NCI-H1694 treated with DMSO at 0.1 percent for 48 hours (cell line): ENCODE data around the gene NAPEPLD.

Experiments
- DNase-seq: peaks from one replicate; lab custom pipeline; 2025; lab: John Stamatoyannopoulos, UW

Gene NAPEPLD

DNA sequence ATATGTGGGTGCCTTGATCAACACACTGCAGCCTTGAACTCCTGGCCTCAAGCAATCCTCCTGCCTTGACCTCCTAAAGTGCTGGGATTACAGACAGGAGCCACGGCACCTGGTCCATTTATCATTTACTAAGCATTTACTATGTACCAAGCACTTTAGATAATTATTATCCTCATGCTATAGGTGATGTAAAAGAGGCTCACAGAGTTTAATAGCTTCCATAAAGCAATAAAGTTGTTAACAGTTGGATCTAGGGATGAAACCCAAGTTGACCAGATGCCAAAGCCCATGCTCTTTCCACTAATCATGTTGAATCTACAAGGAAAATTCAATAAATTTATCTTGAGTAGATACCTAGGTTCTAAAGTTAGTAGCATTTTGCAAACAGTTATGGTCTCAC, 5.0 kb downstream of the NAPEPLD start:
- no peak for DNase-seq

DNA sequence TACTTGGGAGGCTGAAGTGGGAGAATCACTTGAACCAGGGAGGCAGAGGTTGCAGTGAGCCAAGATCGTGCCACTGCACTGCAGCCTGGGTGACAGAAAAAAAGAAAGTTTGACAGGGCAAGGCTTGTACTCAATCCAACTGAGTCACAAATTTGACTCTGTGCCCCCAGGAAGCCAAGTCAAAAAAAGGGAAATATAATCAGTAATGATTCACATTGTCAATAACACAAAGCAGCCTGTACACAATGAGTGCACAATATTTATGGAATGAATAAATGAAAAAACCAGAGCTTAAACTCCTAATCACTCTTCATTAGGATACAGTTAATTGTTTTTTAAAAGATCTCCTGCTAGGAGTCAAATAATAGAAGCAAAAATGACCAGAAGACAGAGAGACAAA, 6.4 kb downstream of the NAPEPLD start:
- DNase-seq, result no peak

DNA sequence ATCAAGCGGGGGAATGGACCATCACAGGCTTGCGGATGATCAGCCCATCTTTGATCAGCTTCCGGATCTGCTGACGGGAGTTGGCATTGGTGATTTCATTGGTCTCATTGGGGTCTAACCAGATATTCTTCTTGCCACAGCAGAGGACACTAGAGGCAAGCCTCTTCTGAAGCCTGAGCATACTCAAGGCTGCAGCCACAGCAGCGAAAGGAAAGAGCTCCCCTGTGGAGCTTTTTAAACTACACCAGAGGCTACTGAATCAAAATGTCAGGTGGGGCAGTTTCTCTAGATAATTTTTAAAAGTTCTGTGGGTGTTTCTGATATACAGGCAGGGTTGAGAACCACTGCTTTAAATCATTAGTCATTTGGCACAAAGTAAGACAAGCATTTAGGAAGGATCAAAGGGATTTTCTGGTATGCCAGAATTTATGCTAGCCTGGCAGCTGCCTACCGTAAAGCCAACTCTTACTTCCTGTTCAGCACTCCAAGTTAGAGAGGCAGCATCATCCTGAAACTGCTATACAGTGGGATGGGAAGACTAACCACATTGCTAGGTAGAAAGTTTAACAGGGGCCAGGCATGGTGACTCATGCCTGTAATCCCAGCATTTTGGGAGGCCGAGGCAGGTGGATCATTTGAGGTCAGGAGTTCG, 7.0 kb downstream of the NAPEPLD start:
- DNase-seq, result no peak

DNA sequence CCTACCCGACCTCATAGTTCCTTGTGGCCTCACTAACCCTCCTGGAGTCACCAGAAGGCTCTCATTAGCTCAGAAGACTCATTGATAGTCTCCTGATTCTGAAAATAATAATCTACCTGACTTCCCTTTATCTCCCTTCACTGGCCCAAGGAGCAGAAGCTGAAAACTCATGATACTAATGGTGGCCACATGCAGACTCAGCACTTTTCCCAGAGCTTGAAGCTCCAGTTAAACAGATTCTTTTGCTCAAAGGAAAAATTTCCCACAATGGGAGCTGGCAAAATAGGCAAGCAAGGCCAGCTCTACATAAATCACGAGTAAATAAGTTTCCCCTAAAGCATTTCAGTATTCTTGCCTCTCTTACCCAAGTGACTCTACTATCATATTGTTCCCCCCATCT, 8.2 kb downstream of the NAPEPLD start:
- no peak for DNase-seq

DNA sequence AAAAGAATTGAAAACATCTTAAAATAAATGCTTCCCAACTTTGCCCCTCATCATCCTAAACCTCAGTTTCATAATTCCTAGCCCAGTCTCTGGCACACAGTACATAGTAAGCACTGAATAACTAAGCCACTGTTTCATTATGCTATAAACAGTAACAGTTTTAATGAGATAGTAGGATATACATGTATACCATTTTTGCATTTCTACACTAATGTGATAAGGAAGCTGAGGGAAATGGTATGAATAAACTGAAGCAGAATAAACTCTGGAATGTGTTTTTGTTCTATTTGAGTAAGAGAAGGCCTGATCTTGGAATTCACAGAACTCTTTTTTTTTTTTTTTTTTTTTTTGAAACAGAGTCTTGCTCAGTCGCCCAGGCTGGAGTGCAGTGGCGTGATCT, 8.8 kb downstream of the NAPEPLD start:
- DNase-seq, result no peak

DNA sequence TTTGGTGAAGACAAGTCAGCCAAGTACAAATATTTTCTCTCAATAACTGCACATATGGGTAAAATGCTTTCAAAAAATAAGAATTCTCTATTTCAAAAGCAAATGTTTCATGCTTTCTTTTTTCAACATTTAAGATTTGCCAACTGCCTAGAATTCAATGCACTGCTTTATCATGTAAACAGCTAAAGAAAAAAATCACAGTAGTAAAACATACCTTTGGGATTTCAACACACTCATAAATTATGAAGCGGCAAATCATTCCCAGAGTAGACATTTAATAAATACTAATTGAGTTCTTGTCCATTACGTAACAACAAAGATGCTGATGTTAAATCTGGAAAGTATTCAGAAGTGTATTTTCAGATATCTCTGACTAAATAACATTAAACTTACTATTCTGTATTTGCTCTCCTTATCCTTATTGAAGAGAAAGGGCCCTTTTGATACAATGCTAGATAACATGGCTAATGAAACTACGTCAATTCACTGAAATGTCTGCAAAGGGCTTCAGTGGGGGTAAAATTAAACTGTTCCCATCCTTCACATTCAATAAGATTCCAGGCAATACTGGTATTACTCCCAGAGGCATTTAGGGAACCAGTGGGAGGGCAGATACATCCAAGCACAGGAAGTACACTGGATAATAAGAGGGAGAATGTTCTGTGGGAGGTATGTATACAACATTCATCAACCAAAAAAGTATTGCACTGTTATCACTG, 13.9 kb downstream of the NAPEPLD start:
- DNase-seq, result no peak

DNA sequence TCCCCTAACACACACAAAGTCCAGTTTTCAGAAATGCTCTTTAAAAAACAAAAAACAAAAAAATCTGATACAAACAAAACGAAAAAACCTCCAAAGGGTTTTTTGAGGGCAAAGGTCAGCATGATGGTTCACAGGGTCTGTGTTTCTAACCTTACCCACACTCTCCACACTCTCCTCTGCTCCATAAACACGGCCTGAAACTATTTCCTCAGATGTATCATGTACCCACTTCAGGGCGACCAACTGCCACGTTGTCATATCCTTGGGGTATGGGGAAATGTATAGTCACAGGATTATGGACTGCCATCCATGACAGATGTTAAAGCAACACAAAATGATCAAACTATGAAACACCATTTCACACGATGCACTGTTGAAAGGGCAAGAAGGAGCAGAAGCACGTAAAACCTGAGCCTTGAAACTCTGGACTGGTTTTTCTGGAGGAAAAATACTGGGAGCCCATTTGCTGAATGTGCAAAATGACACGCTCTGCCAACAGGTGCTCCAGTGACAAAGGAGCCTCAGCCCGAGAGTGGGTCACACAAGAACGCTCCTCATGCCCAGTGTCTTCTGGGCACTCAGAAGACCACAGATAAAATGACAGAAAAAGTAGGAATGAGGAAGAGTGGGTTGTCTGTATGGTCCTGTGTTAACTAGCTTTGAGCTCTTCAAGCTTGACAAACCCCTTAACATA, 15.8 kb downstream of the NAPEPLD start:
- DNase-seq, result no peak

DNA sequence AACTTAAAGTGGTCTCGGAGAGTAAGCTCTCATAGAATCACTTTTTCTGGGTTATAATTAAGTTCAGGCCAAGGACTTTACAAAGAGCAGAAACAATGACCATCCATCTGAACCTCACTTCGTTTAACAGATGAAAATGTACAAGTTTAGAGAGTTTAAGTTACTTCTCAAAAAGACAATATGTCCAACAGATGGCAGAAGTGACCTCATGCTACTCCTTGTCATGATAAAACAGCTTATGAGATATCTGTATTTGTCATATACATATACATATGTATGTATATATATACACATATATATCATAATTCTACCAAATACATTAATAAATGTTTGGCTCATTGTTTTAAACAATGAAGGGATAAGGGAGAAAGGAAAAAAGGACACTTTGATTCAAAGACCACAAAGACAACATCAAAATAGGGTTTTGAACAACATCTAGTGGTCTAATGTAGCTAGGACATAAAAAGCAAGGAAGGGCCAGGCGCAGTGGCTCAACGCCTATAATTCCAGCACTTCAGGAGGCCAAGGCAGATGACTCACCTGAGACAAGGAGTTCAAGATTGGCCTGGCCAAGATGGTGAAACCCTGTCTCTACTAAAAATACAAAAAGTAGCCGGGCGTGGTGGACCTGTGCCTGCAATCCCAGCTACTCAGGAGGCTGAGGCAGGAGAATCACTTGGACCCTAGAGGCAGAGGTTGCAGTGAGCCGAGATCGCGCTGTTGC, 17.8 kb downstream of the NAPEPLD start:
- DNase-seq, result no peak

DNA sequence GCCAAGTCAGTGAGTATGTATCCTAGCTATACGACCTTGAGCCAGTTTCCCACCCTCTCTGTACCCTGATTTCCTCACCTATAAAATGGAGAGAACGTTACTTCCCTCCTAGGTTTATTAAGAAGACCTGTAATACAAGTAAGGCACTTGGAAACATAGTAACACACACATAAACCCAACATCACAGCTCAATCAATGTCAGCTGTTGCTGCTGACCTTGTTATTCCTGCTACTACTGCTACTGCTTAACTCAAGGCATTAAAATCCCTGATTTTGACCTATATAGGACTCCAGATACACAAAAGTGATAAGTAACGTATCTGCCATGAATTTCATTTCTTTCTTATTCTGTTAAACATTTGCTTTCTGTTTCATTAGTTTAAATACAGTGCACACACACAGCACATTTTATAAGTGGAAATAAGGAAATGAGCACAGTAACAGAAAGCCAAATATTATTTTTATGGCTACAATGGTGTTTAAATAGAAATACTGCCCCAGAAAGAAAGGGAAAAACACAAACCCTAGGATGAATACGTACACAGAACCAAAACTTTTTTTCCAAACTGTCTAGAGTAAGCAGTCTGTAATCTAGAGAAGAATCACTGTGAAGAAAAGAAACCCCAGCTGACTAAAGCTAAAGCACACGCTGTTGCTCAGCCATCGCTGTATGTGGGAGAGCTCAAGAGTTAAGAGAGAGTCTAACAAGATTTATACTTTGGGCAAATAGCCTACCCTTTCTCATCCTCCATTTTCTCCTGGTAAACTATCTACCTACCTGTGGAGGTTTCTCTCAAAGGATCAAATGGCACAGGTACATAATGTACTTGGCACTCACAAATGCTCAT, 19.0 kb downstream of the NAPEPLD start:
- DNase-seq, result no peak

DNA sequence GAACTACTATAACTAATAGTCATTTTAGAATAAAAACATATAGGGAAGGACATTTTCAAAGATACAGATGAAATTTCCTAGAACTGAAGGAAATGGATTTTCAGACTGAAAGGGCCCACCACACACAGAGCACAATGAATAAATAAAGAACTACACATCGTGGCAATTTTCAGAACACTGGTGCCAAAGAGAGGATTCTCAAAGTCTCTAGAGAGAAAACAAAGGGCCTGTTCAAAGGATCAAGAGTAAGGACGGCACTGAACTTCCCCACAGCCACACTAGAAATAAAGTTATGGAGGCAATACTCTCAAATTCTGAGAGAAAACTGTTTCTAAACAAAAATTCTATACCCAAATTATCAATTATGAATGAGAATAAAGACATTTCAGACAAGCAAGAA, 21.9 kb downstream of the NAPEPLD start:
- no peak for DNase-seq

DNA sequence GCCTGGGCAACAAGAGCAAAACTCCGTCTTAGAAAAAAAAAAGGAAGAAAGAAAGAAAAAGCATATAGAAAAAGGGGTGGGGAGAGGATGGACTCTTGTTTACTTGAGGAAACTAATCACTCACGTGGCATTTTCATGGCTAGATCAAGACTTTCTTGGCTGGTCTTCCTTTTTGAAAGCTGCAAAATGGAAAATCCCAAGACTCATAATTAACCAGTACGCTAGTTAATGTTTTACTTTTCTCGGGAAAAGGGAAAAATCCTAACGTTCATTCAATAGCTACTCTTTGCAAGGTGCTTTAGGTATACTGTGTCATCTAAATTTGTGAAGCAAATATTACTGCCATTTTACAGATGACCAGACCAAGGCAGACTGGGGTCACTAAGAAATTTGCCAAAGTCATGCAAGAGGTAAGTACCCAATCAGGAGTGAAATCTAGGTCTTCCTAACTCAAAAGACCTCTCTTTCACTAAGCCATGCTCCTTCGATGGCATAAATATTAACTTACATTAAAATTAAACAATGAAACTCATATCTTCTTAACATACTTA, 24.4 kb downstream of the NAPEPLD start:
- DNase-seq, result no peak

DNA sequence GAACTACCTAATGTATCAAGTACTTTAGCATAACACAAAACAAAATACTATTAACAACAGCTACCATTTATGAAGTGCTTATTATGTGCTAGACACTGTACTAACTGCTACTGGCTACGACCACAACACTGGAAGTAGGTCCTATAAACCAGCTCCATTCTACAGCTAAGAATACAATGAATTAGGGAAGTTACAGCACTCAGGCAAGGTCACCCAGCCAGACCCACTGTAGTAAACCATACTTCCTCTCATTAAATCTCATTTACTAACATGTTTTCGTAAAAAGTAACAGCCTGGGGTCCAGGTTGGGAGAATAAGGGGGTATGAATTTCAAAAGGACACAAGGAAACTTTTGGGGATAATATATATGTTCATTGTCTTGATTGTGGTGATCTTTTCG, 25.4 kb downstream of the NAPEPLD start:
- no peak for DNase-seq

DNA sequence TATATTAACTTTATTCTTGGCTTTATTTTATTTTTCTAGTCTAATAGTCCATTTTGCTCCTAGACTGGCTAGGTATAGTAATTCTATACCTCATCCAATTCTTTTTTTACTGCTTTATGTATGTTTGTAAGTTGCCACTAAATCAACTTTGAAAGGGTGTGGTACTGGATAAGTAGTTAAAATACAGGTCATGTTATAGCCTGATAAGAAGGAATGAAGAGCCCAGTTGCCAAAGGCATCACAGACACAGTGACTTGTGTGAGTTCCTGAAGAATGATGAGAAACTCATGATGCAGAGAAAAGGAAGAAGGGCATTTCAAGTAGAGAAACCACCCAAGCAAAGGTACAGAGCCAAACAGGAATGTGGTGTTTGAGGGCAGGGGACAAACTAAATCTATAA, 27.3 kb downstream of the NAPEPLD start:
- DNase-seq, result no peak

DNA sequence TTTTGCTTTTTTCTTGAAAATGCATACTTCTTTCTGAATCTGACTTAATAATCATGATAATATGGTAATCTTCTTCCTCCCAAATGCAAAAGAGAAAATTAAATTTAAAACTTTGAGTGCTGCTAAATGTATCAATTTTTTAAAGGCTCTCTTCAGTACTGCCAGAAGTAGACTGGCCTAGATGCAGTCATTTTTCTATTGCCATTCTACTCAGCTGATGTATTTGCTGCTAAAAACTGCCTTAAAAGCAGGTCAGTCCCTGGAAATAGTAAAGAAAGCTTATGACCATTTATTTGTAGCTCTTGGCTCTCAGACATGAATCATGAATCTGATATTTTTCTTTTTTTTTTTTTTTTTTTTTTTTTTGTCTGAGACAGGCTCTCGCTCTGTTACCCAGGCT, 28.5 kb downstream of the NAPEPLD start:
- DNase-seq, result no peak

DNA sequence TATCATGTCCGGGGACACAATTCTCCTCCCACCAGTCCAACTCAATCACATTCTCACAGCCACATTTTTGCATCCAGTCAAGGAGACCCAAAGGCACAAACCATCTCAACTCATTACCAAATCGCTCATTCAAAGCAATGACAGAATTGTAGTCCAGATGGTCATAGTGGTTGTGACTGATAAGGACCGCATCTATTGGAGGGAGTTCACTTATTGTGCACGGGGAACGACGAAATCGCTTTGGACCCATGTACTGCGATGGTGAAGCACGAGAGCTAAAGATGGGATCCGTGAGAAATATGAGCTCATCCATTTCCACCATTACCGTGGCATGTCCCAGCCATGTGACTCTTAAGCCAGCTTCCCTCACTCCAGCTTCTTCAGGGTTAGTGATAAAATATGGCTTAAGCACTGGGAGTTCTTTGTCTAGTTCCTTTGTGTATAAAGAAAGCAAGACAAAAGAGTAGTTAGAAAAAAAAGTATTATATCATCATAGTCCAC, 29.1 kb downstream of the NAPEPLD start:
- no peak for DNase-seq

DNA sequence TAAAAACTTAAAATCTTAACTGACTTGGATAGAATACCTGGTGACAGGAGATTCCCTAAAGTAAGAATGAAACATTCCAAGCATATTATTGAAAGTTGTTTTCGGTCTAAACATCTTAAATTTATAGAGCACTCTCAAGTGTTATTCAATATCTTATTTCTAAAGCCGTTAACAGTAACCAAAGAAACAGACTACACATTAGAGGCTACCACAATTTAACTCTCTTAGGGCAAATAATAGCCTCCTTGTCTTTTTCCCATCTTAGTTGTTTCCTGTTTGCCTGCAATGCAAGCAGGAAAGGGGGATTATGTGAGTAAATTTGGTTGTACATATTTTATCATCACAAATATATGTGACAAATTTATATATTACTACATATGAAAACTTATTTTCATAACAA, 31.4 kb downstream of the NAPEPLD start:
- DNase-seq, result no peak

DNA sequence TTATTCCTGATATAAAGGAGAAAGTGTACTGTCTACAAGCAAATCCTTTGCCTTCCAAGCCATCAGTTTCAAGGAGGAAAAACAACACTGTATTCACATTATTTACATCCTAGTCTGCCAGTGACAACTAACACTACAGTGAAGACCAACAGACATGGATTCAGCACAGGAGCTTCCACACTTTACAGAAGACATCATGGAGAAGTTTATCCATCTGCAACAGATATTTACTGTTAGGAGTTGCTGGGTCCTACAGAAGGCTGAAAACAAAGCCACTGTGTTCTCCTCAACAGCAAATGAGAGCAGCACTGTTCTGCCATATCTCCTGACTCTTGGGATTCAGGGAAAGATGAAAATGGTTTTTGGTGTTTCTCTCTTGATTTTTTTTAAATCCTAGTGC, 31.9 kb downstream of the NAPEPLD start:
- DNase-seq, result no peak

DNA sequence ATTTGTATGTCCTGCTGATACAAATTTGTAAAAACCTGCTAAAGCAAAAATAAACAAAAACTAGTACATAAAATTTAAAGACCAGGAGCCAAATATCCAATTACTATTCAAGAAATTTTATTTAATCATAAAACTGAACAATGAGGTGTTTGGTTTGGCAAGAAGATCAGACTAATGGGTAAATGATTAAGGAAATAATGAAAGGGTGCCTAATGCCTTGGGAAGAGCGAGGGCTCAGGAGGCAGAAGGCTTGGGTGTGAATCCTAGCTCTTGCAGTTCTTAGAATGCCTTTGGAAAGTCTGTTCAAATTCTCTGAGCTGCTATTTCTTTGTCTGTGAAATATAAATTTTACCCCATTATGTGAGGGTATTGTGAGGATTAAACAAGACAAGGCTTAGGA, 32.4 kb downstream of the NAPEPLD start:
- DNase-seq, result no peak

DNA sequence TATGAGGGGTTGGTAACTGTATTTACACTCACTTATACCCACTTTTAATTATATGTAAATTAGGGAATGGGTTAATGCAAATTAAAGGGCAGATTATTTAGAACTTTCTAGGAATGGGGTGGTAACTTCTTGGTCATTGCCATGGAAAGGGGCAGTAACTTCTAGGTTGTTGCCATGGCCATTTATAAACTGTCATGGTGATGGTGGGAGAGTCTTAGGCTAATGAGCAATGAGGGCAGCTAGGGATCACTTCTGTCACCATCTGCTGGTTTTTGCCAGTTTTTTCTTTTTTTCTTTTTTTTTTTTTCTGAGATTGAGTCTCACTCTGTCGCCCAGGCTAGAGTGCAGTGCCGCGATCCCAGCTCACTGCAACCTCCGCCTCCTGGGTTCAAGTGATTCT, 33.1 kb downstream of the NAPEPLD start:
- DNase-seq, result no peak

DNA sequence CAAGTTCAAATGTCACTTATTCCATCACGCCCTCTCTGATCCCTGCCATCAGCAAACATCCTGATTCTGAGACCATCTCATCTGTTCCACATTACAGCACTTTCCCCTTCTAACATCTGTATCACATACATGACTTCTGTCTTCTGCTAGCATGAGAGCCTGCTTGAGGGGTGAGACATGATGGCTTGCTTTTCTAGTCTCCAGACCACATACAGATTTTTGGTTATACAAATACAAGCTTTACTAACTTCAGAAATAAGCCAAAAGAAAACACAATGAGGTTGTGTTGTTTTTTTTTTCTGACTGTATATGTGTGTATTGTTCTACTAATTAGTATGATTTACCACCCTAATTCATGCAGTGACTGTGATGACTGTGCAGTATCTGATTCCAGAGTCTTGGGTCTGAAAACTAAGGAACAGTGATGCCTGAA, 34.3 kb downstream of the NAPEPLD start:
- no peak for DNase-seq

DNA sequence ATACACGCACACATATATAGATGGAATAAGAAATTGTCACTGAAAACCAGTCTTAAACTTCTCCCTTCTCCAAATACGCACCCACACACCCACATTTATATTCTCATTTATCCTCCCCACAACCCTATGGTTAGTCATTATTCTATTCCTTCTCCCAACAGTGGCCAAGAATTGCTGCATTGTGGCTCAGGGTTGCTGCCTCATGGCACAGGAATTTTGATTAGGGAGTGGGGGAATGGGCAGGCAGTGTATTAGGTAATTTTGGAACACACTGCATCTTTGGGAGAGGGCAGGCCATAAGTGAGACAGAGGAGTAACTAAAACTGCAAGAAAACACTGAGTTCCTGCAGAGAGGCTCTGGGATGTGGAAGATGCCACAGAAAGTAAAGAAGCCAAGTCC, 35.7 kb downstream of the NAPEPLD start:
- no peak for DNase-seq
